ENCODE results near the gene TIMM21. TPM values are rescaled to one million over a fixed set of nuclear protein-coding genes. Genes with fewer than 3 reads are reported as not detected.

The TIMM21 gene
- total and polyA plus RNA-seq, 9 of the 15 experiments (the other 6 are each of a cell fraction or from before 2014, with no cell fraction given): 54.7 to 229 (median 83.3) TPM

GRCh38 chr18:74152270-74152669 is 3.9 kb downstream of the TIMM21 start:
- in situ Hi-C loops (cut with MboI) (no loop called here), intact Hi-C loops (cut with micrococcal nuclease) (no loop called here)
- no peak for TF ChIP-seq STAG1 (CRISPR knock-in tag; IDR thresholded peaks at IDR 0.05; ENCODE audit: borderline replicate concordance)
- TF ChIP-seq ZEB2 (IDR thresholded peaks at IDR 0.05): no peak
- no peak for TF ChIP-seq CREB5 (CRISPR knock-in tag; IDR thresholded peaks at IDR 0.05)
- no peak for TF ChIP-seq HDAC6 (IDR thresholded peaks at IDR 0.05; ENCODE audit: low read depth, low read length)
- no peak for TF ChIP-seq PHF8 (IDR thresholded peaks at IDR 0.05; ENCODE audit: borderline replicate concordance, low read length)
- TF ChIP-seq SETDB1 (IDR thresholded peaks at IDR 0.05; ENCODE audit: low read length): no peak
- TF ChIP-seq, protein P1, sequence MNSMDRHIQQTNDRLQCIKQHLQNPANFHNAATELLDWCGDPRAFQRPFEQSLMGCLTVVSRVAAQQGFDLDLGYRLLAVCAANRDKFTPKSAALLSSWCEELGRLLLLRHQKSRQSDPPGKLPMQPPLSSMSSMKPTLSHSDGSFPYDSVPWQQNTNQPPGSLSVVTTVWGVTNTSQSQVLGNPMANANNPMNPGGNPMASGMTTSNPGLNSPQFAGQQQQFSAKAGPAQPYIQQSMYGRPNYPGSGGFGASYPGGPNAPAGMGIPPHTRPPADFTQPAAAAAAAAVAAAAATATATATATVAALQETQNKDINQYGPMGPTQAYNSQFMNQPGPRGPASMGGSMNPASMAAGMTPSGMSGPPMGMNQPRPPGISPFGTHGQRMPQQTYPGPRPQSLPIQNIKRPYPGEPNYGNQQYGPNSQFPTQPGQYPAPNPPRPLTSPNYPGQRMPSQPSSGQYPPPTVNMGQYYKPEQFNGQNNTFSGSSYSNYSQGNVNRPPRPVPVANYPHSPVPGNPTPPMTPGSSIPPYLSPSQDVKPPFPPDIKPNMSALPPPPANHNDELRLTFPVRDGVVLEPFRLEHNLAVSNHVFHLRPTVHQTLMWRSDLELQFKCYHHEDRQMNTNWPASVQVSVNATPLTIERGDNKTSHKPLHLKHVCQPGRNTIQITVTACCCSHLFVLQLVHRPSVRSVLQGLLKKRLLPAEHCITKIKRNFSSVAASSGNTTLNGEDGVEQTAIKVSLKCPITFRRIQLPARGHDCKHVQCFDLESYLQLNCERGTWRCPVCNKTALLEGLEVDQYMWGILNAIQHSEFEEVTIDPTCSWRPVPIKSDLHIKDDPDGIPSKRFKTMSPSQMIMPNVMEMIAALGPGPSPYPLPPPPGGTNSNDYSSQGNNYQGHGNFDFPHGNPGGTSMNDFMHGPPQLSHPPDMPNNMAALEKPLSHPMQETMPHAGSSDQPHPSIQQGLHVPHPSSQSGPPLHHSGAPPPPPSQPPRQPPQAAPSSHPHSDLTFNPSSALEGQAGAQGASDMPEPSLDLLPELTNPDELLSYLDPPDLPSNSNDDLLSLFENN (IDR thresholded peaks at IDR 0.05; ENCODE audit: low read depth in 2 of 2, low read length in 2 of 2): no peak
- TF ChIP-seq HNRNPK (IDR thresholded peaks at IDR 0.05; ENCODE audit: low read depth, low read length, poor library complexity, severe bottlenecking): no peak
- no peak for TF ChIP-seq ZNF184 (CRISPR knock-in tag; IDR thresholded peaks at IDR 0.05)
- TF ChIP-seq XRCC3 (IDR thresholded peaks at IDR 0.05): no peak
- no peak for TF ChIP-seq THRA (IDR thresholded peaks at IDR 0.05)
- no peak for TF ChIP-seq BMI1 (IDR thresholded peaks at IDR 0.05; ENCODE audit: low read length)
- no peak for TF ChIP-seq HSF4 (CRISPR knock-in tag; IDR thresholded peaks at IDR 0.05; ENCODE audit: borderline replicate concordance)
- TF ChIP-seq ZNF384 (IDR thresholded peaks at IDR 0.05; ENCODE audit: low read depth, low read length): no peak
- TF ChIP-seq BDP1 (IDR thresholded peaks at IDR 0.05; ENCODE audit: insufficient read depth, insufficient read length): no peak

More at GRCh38 chr18:74152270-74152669, 3.9 kb downstream of the TIMM21 start:
- H3K4me1 ChIP-seq (replicated peaks in 1 of 2; ENCODE audit: control insufficient read depth in 2 of 2, insufficient read depth in 2 of 2, low read length in 2 of 2): peaks cover 2 to 7% of the 10 kb centered on the region in 2 experiments; a peak in 3 of 5 replicates
- no peak overlapping the region for H3K4me3 ChIP-seq
- ATAC-seq (no peak), DNase-seq (ENCODE audit: extremely low read depth in 1 of 4, low spot score in 3 of 4) (no peak), FAIRE-seq (no peak)
- no peak overlapping the region for H2AFZ ChIP-seq (ENCODE audit: low read depth, low read length)
- H3K36me3 ChIP-seq (ENCODE audit: control insufficient read depth, insufficient read depth, low read length): peaks cover 73% of the 10 kb centered on the region
- no peak overlapping the region for H3K9ac ChIP-seq (ENCODE audit: insufficient read depth in 1 of 2, low read depth in 2 of 2, low read length in 2 of 2)
- H3K9me1 ChIP-seq (ENCODE audit: control insufficient read depth, insufficient read depth, low read length): peaks cover 3% of the 10 kb centered on the region
- WGBS (ENCODE audit: insufficient coverage, low coverage, missing lambda C conversion rate): 97% methylated on average over 6 of the region's 6 CpGs
- peaks cover 57% of the 10 kb centered on the region for H3K79me2 ChIP-seq (ENCODE audit: control insufficient read depth, insufficient read depth, low read length)
- no peaks in the 10 kb centered on the region for H3K9me3 ChIP-seq (replicated peaks; ENCODE audit: control insufficient read depth, insufficient read depth, low read depth, low read length)
- H3K27ac ChIP-seq (ENCODE audit: extremely low read depth, low read depth, low read length): no peak overlapping the region
- POLR2A ChIA-PET: interaction anchor here (0.6 to 1.3 kb wide), 2 partner anchors 12 to 17 kb away, joined by 3 to 6 read pairs; no protein-coding TSS in a partner anchor
- BruUV-seq (replicated peaks): no TSS peak
- CTCF ChIA-PET (ENCODE audit: low intra/inter-chr PET ratio): no interaction called here
- H3K27me3 ChIP-seq (ENCODE audit: control insufficient read depth in 2 of 2, insufficient read depth in 2 of 2, low read length in 2 of 2): no peaks in the 10 kb centered on the region
- no peak overlapping the region for H3K4me2 ChIP-seq (ENCODE audit: insufficient read depth, low read length)
- H4K20me1 ChIP-seq (replicated peaks; ENCODE audit: control insufficient read depth, insufficient read depth, low read length): no peaks in the 10 kb centered on the region; the same call in 1 of the 2 replicates

Measured in K562 (cell line).